Activated T-helper 2 cell treated with anti-CD3 and anti-CD28 coated beads, Interferon-gamma antibody, Interleukin-2, Interleukin-4, amounts not matched to agents 10 μg/mL and 5 μg/mL and 100 μg/mL, durations not matched to agents 14 hours and 24 hours and 36 hours (primary cell): ENCODE measurements around the gene BABAM2. TPM values are rescaled to one million over a fixed set of nuclear protein-coding genes. Genes with fewer than 3 reads are reported as not detected.

Experiments
- DNase-seq: peaks from one replicate; pipeline ENCODE4 v3.0.0; 2021; ENCODE audit warnings: low spot score
- H3K27ac Mint-ChIP-seq: one replicate; pipeline ENCODE4 v1.8.0; 2021; ENCODE audit warnings: mixed read lengths
- H3K27me3 Mint-ChIP-seq: one replicate; pipeline ENCODE4 v1.8.0; 2021; ENCODE audit warnings: low read depth, mixed read lengths
- H3K36me3 Mint-ChIP-seq: one replicate; pipeline ENCODE4 v1.8.0; 2021; ENCODE audit warnings: low read depth, mixed read lengths
- H3K4me1 Mint-ChIP-seq: one replicate; pipeline ENCODE4 v1.8.0; 2021; ENCODE audit warnings: low read depth, mixed read lengths
- H3K4me3 Mint-ChIP-seq: one replicate; pipeline ENCODE4 v1.8.0; 2021; ENCODE audit warnings: low read depth, mild to moderate bottlenecking, moderate library complexity, mixed read lengths
- H3K9me3 Mint-ChIP-seq: one replicate; pipeline ENCODE4 v1.8.0; 2021; ENCODE audit warnings: mixed read lengths
- intact Hi-C: fragments of 100-400 bp; cut with micrococcal nuclease; formaldehyde crosslinking; loops from one replicate; pipeline ENCODE4 v1.15.1; 2023
- total RNA-seq: library from RNA; stranded (reverse); gene quantifications from 2 replicates; pipeline ENCODE4 v1.2.3, GENCODE V29; 2022

Gene BABAM2
- total RNA-seq, 1 donor from 2014 or later: 49.0 TPM

GRCh38 chr2:27885234-27885633 is 5.3 kb upstream of the BABAM2 start:
- peaks cover 14% of the 10 kb centered on the region for H3K4me1 Mint-ChIP-seq
- no peak for DNase-seq
- peaks cover 8% of the 10 kb centered on the region for H3K36me3 Mint-ChIP-seq
- peaks cover 13% of the 10 kb centered on the region for H3K9me3 Mint-ChIP-seq
- H3K27ac Mint-ChIP-seq: no peak overlapping the region
- intact Hi-C loops: no loop called here
- H3K4me3 Mint-ChIP-seq: no peak overlapping the region
- no peaks in the 10 kb centered on the region for H3K27me3 Mint-ChIP-seq

GRCh38 chr2:27885661-27886060 is 4.9 kb upstream of the BABAM2 start:
- intact Hi-C loops: no loop called here
- Mint-ChIP-seq H3K9me3 (peaks cover 9% of the 10 kb centered on the region), H3K36me3 (peaks cover 7% of the 10 kb centered on the region)

GRCh38 chr2:27886322-27886721 is 4.2 kb upstream of the BABAM2 start:
- H3K4me1 Mint-ChIP-seq: peaks cover 19% of the 10 kb centered on the region
- H3K36me3 Mint-ChIP-seq: peaks cover 7% of the 10 kb centered on the region
- H3K4me3 Mint-ChIP-seq: no peak overlapping the region
- DNase-seq: no peak
- H3K27me3 Mint-ChIP-seq: no peaks in the 10 kb centered on the region
- H3K27ac Mint-ChIP-seq: no peak overlapping the region
- intact Hi-C loops: no loop called here
- peaks cover 9% of the 10 kb centered on the region for H3K9me3 Mint-ChIP-seq

More at GRCh38 chr2:27885661-27886060, 4.9 kb upstream of the BABAM2 start:
- Mint-ChIP-seq H3K27me3 (no peaks in the 10 kb centered on the region), H3K4me1 (peaks cover 14% of the 10 kb centered on the region), H3K4me3 (no peak overlapping the region), H3K27ac (no peak overlapping the region)
- DNase-seq: no peak

GRCh38 chr2:27887111-27887510 is 3.4 kb upstream of the BABAM2 start:
- intact Hi-C loops: no loop called here
- Mint-ChIP-seq H3K36me3 (peaks cover 5% of the 10 kb centered on the region), H3K27ac (no peak overlapping the region), H3K4me3 (no peak overlapping the region), H3K9me3 (peaks cover 2% of the 10 kb centered on the region), H3K4me1 (peaks cover 26% of the 10 kb centered on the region), H3K27me3 (no peaks in the 10 kb centered on the region)
- DNase-seq: no peak

GRCh38 chr2:27887830-27888229 is 2.7 kb upstream of the BABAM2 start:
- Mint-ChIP-seq H3K27ac (no peak overlapping the region), H3K36me3 (peaks cover 5% of the 10 kb centered on the region), H3K4me3 (no peak overlapping the region), H3K27me3 (no peaks in the 10 kb centered on the region), H3K4me1 (peaks cover 33% of the 10 kb centered on the region), H3K9me3 (no peaks in the 10 kb centered on the region)
- DNase-seq: no peak
- intact Hi-C loops: no loop called here

GRCh38 chr2:27888790-27889189 is 1.7 kb upstream of the BABAM2 start:
- H3K27ac Mint-ChIP-seq: no peak overlapping the region
- DNase-seq: no peak
- H3K27me3 Mint-ChIP-seq: no peaks in the 10 kb centered on the region
- peaks cover 5% of the 10 kb centered on the region for H3K36me3 Mint-ChIP-seq
- no peaks in the 10 kb centered on the region for H3K9me3 Mint-ChIP-seq
- H3K4me3 Mint-ChIP-seq: peak overlapping the region; percentile 94
- intact Hi-C loops: no loop called here
- H3K4me1 Mint-ChIP-seq: peaks cover 39% of the 10 kb centered on the region

GRCh38 chr2:27889774-27890145 is 769 bp upstream of the BABAM2 start:
- Mint-ChIP-seq H3K27ac (peak overlapping the region; percentile 98), H3K27me3 (no peaks in the 10 kb centered on the region), H3K36me3 (peaks cover 14% of the 10 kb centered on the region), H3K4me3 (peak overlapping the region; percentile 94), H3K9me3 (no peaks in the 10 kb centered on the region), H3K4me1 (peaks cover 49% of the 10 kb centered on the region)
- intact Hi-C loops: loop anchor here (1.0 to 5.0 kb wide), 5 partner anchors 118 to 563 kb away; partner anchors contain the start of gene MRPL33
- DNase-seq: no peak

- no peaks in the 10 kb centered on the region for H3K9me3 Mint-ChIP-seq
- DNase-seq: peak; percentile 82
- H3K4me3 Mint-ChIP-seq: peak overlapping the region; percentile 94
- peaks cover 27% of the 10 kb centered on the region for H3K36me3 Mint-ChIP-seq
- H3K27me3 Mint-ChIP-seq: no peaks in the 10 kb centered on the region
- intact Hi-C loops: loop anchor here (1.0 to 5.0 kb wide), 5 partner anchors 120 to 561 kb away; partner anchors contain the start of gene MRPL33
- peaks cover 53% of the 10 kb centered on the region for H3K4me1 Mint-ChIP-seq
- H3K27ac Mint-ChIP-seq: peak overlapping the region; percentile 98
Measured at GRCh38 chr2:27890924-27891672, 569 bp downstream of the BABAM2 start.

- H3K36me3 Mint-ChIP-seq: peaks cover 33% of the 10 kb centered on the region
- H3K27me3 Mint-ChIP-seq: no peaks in the 10 kb centered on the region
- H3K27ac Mint-ChIP-seq: peak overlapping the region; percentile 98
- no peaks in the 10 kb centered on the region for H3K9me3 Mint-ChIP-seq
- H3K4me1 Mint-ChIP-seq: peaks cover 59% of the 10 kb centered on the region
- DNase-seq: no peak
- intact Hi-C loops: loop anchor here (1.0 to 5.0 kb wide), 5 partner anchors 11 to 561 kb away; no protein-coding TSS in a partner anchor
- peak overlapping the region; percentile 94 for H3K4me3 Mint-ChIP-seq
Measured at GRCh38 chr2:27891673-27892105, 1.2 kb downstream of the BABAM2 start.

GRCh38 chr2:27893006-27893405 is 2.5 kb downstream of the BABAM2 start:
- Mint-ChIP-seq H3K36me3 (peaks cover 46% of the 10 kb centered on the region), H3K4me3 (no peak overlapping the region), H3K27ac (peak overlapping the region; percentile 46), H3K9me3 (no peaks in the 10 kb centered on the region), H3K27me3 (no peaks in the 10 kb centered on the region), H3K4me1 (peaks cover 70% of the 10 kb centered on the region)
- intact Hi-C loops: loop anchor here (2.0 to 5.0 kb wide), 4 partner anchors 62 to 559 kb away; no protein-coding TSS in a partner anchor
- no peak for DNase-seq

GRCh38 chr2:27897717-27898116 is 7.2 kb downstream of the BABAM2 start:
- peaks cover 68% of the 10 kb centered on the region for H3K4me1 Mint-ChIP-seq
- intact Hi-C loops: no loop called here
- H3K9me3 Mint-ChIP-seq: no peaks in the 10 kb centered on the region
- no peaks in the 10 kb centered on the region for H3K27me3 Mint-ChIP-seq
- peaks cover 70% of the 10 kb centered on the region for H3K36me3 Mint-ChIP-seq
- H3K27ac Mint-ChIP-seq: peak overlapping the region; percentile 59
- no peak overlapping the region for H3K4me3 Mint-ChIP-seq
- no peak for DNase-seq

- intact Hi-C loops: loop anchor here (5.0 kb wide), 1 partner anchor 76 kb away; no protein-coding TSS in a partner anchor
- no peak for DNase-seq
- H3K27ac Mint-ChIP-seq: peak overlapping the region; percentile 81
- no peak overlapping the region for H3K4me3 Mint-ChIP-seq
- no peaks in the 10 kb centered on the region for H3K27me3 Mint-ChIP-seq
- peaks cover 4% of the 10 kb centered on the region for H3K9me3 Mint-ChIP-seq
- H3K4me1 Mint-ChIP-seq: peaks cover 73% of the 10 kb centered on the region
- H3K36me3 Mint-ChIP-seq: peaks cover 79% of the 10 kb centered on the region
Measured at GRCh38 chr2:27901234-27901633, 10.7 kb downstream of the BABAM2 start.

- peaks cover 79% of the 10 kb centered on the region for H3K36me3 Mint-ChIP-seq
- peaks cover 69% of the 10 kb centered on the region for H3K4me1 Mint-ChIP-seq
- intact Hi-C loops: loop anchor here (1.0 to 5.0 kb wide), 3 partner anchors 10 to 75 kb away; no protein-coding TSS in a partner anchor
- H3K4me3 Mint-ChIP-seq: peak overlapping the region; percentile 28
- peaks cover 4% of the 10 kb centered on the region for H3K9me3 Mint-ChIP-seq
- H3K27me3 Mint-ChIP-seq: no peaks in the 10 kb centered on the region
- DNase-seq: no peak
- peak overlapping the region; percentile 81 for H3K27ac Mint-ChIP-seq
Measured at GRCh38 chr2:27902098-27902497, 11.6 kb downstream of the BABAM2 start.
